Ishikawa (cell line): ENCODE measurements around the gene RASSF9.

Source experiments
- CEBPB ChIP-seq: IDR thresholded peaks from 2 replicates; pipeline ENCODE4 v1.6.1; 2012
- CREB1 ChIP-seq: IDR thresholded peaks from 2 replicates; pipeline ENCODE4 v1.6.1; 2012; ENCODE audit warnings: low read depth
- EGR1 ChIP-seq: IDR thresholded peaks from 2 replicates; pipeline ENCODE4 v1.6.1; 2012
- EP300 ChIP-seq: IDR thresholded peaks from 2 replicates; pipeline ENCODE4 v1.6.1; 2012; ENCODE audit warnings: borderline replicate concordance
- FOXM1 ChIP-seq: IDR thresholded peaks from 2 replicates; pipeline ENCODE4 v1.6.1; 2012; ENCODE audit warnings: low read depth, borderline replicate concordance
- NFIC ChIP-seq: IDR thresholded peaks from 2 replicates; pipeline ENCODE4 v1.6.1; 2012
- RAD21 ChIP-seq: IDR thresholded peaks from 2 replicates; pipeline ENCODE4 v1.6.1; 2012; ENCODE audit warnings: low read depth
- TAF1 ChIP-seq: IDR thresholded peaks from 2 replicates; pipeline ENCODE4 v1.6.1; 2012; ENCODE audit warnings: low read depth, mild to moderate bottlenecking
- TCF12 ChIP-seq: IDR thresholded peaks from 2 replicates; pipeline ENCODE4 v1.6.1; 2012; ENCODE audit warnings: low read depth
- TEAD4 ChIP-seq: IDR thresholded peaks from 2 replicates; pipeline ENCODE4 v1.6.1; 2012
- YY1 ChIP-seq: IDR thresholded peaks from 2 replicates; pipeline ENCODE4 v1.6.1; 2012; ENCODE audit warnings: low read depth
- ZBTB7A ChIP-seq: IDR thresholded peaks from 2 replicates; pipeline ENCODE4 v1.6.1; 2012; ENCODE audit warnings: low read depth
- TF ChIP-seq, protein P1 (sequence below): IDR thresholded peaks from 2 replicates; pipeline ENCODE4 v1.6.1; 2012
- TF ChIP-seq, protein P2 (sequence below): IDR thresholded peaks from 2 replicates; pipeline ENCODE4 v1.6.1; 2012
- TF ChIP-seq, protein P3 (sequence below): IDR thresholded peaks from 2 replicates; pipeline ENCODE4 v1.6.1; 2012; ENCODE audit warnings: low read depth, mild to moderate bottlenecking

Gene RASSF9

GRCh38 chr12:85872497-85873091 is 36.4 kb upstream of the RASSF9 start:
- no peak for TF ChIP-seq EP300
- TF ChIP-seq, protein P1, sequence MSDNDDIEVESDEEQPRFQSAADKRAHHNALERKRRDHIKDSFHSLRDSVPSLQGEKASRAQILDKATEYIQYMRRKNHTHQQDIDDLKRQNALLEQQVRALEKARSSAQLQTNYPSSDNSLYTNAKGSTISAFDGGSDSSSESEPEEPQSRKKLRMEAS, result no peak
- TF ChIP-seq RAD21, result peak; percentile 67

- TF ChIP-seq CREB1, result no peak
- TF ChIP-seq EGR1, result no peak
- peak; percentile 82 for TF ChIP-seq RAD21
- no peak for TF ChIP-seq CEBPB
These were observed 31.0 kb upstream of the RASSF9 start for GRCh38 chr12:85866986-85867776.

GRCh38 chr12:85865890-85866289 is 29.7 kb upstream of the RASSF9 start:
- TF ChIP-seq FOXM1, result no peak
- no peak for TF ChIP-seq TEAD4
- TF ChIP-seq NFIC, result no peak
- no peak for TF ChIP-seq EP300
- TF ChIP-seq, protein P2, sequence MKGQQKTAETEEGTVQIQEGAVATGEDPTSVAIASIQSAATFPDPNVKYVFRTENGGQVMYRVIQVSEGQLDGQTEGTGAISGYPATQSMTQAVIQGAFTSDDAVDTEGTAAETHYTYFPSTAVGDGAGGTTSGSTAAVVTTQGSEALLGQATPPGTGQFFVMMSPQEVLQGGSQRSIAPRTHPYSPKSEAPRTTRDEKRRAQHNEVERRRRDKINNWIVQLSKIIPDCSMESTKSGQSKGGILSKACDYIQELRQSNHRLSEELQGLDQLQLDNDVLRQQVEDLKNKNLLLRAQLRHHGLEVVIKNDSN, result no peak
- no peak for TF ChIP-seq EGR1
- no peak for TF ChIP-seq YY1
- no peak for TF ChIP-seq TAF1
- TF ChIP-seq, protein P1, result no peak
- TF ChIP-seq, protein P3, sequence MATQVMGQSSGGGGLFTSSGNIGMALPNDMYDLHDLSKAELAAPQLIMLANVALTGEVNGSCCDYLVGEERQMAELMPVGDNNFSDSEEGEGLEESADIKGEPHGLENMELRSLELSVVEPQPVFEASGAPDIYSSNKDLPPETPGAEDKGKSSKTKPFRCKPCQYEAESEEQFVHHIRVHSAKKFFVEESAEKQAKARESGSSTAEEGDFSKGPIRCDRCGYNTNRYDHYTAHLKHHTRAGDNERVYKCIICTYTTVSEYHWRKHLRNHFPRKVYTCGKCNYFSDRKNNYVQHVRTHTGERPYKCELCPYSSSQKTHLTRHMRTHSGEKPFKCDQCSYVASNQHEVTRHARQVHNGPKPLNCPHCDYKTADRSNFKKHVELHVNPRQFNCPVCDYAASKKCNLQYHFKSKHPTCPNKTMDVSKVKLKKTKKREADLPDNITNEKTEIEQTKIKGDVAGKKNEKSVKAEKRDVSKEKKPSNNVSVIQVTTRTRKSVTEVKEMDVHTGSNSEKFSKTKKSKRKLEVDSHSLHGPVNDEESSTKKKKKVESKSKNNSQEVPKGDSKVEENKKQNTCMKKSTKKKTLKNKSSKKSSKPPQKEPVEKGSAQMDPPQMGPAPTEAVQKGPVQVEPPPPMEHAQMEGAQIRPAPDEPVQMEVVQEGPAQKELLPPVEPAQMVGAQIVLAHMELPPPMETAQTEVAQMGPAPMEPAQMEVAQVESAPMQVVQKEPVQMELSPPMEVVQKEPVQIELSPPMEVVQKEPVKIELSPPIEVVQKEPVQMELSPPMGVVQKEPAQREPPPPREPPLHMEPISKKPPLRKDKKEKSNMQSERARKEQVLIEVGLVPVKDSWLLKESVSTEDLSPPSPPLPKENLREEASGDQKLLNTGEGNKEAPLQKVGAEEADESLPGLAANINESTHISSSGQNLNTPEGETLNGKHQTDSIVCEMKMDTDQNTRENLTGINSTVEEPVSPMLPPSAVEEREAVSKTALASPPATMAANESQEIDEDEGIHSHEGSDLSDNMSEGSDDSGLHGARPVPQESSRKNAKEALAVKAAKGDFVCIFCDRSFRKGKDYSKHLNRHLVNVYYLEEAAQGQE, result no peak
- no peak for TF ChIP-seq ZBTB7A
- no peak for TF ChIP-seq RAD21
- no peak for TF ChIP-seq TCF12
- no peak for TF ChIP-seq CEBPB
- TF ChIP-seq CREB1, result no peak

GRCh38 chr12:85856966-85857365 is 20.8 kb upstream of the RASSF9 start:
- TF ChIP-seq NFIC (no peak), YY1 (no peak), EGR1 (no peak), CEBPB (no peak), CREB1 (no peak), ZBTB7A (no peak), TCF12 (no peak), RAD21 (no peak), TAF1 (no peak), FOXM1 (no peak), TEAD4 (no peak), EP300 (no peak)
- TF ChIP-seq, protein P2, result no peak
- TF ChIP-seq, protein P3, result no peak
- TF ChIP-seq, protein P1, result no peak

DNA sequence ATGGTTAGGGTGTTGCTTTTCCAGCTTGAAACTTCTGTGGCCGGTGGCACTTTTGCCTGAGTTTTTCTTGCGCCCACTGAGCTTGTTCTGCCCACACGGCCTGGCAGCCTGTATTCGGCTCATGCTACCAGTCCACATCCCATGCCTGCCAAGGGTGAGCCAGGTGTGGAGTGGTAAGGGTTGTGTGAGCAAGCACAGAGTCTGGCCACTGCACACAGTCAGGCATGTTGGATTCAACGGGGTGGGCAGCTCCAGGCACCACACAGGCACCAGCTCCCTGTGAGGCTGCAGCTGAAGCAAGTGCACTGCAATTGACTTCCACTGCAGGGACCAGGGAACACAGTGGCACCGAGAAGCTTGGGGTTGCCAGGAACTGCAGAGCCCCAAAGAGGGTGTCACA is 19.1 kb upstream of the RASSF9 start:
- TF ChIP-seq TAF1, result no peak
- TF ChIP-seq NFIC, result no peak
- no peak for TF ChIP-seq TEAD4
- TF ChIP-seq, protein P2, result no peak
- no peak for TF ChIP-seq CEBPB
- no peak for TF ChIP-seq EGR1
- TF ChIP-seq RAD21, result no peak
